ENCODE measurements around the gene TFPI. TPM values are rescaled to one million over a fixed set of nuclear protein-coding genes. Genes with fewer than 3 reads are reported as not detected.

TFPI gene
- total and polyA plus RNA-seq, 11 donors: 13.5 to 63.7 (median 24.6) TPM

- H3K4me1 ChIP-seq: no peaks in the 10 kb centered on the region
- no peak for ATAC-seq
- no peak overlapping the region for H3K27ac ChIP-seq
- no peak overlapping the region for H3K4me3 ChIP-seq
- no peak for TF ChIP-seq POLR2A (IDR thresholded peaks at IDR 0.05)
- TF ChIP-seq CTCF (IDR thresholded peaks at IDR 0.05): no peak
- H3K9me3 ChIP-seq: no peaks in the 10 kb centered on the region
- DNase-seq: no peak
- H3K27me3 ChIP-seq: no peaks in the 10 kb centered on the region
- H3K36me3 ChIP-seq: peaks cover 0 to 45% (median 0%) of the 10 kb centered on the region in 9 donors
- WGBS, 4 donors: 82 to 93% (median 89%) methylated on average over 2 of the region's 2 CpGs
- intact Hi-C loops (cut with DNase I): no loop called here
Measured at GRCh38 chr2:187466129-187466792, 88.0 kb downstream of the TFPI start.

- Histone ChIP-seq H3K4me3 (no peak overlapping the region), H3K4me1 (peaks cover 0 to 14% (median 3%) of the 10 kb centered on the region in 12 donors), H3K36me3 (peaks cover 0 to 27% (median 0%) of the 10 kb centered on the region in 9 donors), H3K27ac (no peak overlapping the region), H3K9me3 (no peaks in the 10 kb centered on the region), H3K27me3 (no peaks in the 10 kb centered on the region)
- 31 to 34% (median 34%) methylated on average over 4 of the region's 4 CpGs for WGBS, 4 donors
- intact Hi-C loops (cut with DNase I): no loop called here
- TF ChIP-seq CTCF (IDR thresholded peaks at IDR 0.05) (no peak), POLR2A (IDR thresholded peaks at IDR 0.05) (no peak)
- DNase-seq: no peak
- ATAC-seq: no peak
Measured at GRCh38 chr2:187462839-187463238, 91.4 kb downstream of the TFPI start.

- WGBS, 4 donors: 63 to 79% (median 72%) methylated on average over 28 of the region's 28 CpGs
- Histone ChIP-seq H3K36me3 (peaks cover 0 to 14% (median 0%) of the 10 kb centered on the region in 9 donors), H3K9me3 (no peaks in the 10 kb centered on the region), H3K27ac (no peak overlapping the region), H3K4me1 (peaks cover 0 to 14% (median 3%) of the 10 kb centered on the region in 12 donors), H3K27me3 (no peaks in the 10 kb centered on the region), H3K4me3 (peak overlapping the region in 10 of 12 donors; percentile 7 to 47 (median 32))
- ATAC-seq: peak; percentile 70 to 90 (median 81)
- DNase-seq: peak in 3 of 5 donors; percentile 18 to 33 (median 22)
- intact Hi-C loops (cut with DNase I): no loop called here
- TF ChIP-seq POLR2A (IDR thresholded peaks at IDR 0.05) (no peak), CTCF (IDR thresholded peaks at IDR 0.05) (no peak)
Measured at GRCh38 chr2:187461294-187462261, 92.7 kb downstream of the TFPI start.

GRCh38 chr2:187459256-187459655 is 95.0 kb downstream of the TFPI start:
- no peaks in the 10 kb centered on the region for H3K36me3 ChIP-seq
- DNase-seq (no peak), ATAC-seq (peak in 2 of 4 donors; percentile 48 to 60)
- peak overlapping the region in 6 of 12 donors; percentile 0 to 29 (median 12) for H3K27ac ChIP-seq
- peaks cover 0 to 14% (median 3%) of the 10 kb centered on the region in 12 donors for H3K4me1 ChIP-seq
- TF ChIP-seq POLR2A (IDR thresholded peaks at IDR 0.05): no peak
- no peak for TF ChIP-seq CTCF (IDR thresholded peaks at IDR 0.05)
- H3K4me3 ChIP-seq: no peak overlapping the region
- no peaks in the 10 kb centered on the region for H3K27me3 ChIP-seq
- 34 to 57% (median 46%) methylated on average over 2 of the region's 2 CpGs for WGBS, 4 donors
- no peaks in the 10 kb centered on the region for H3K9me3 ChIP-seq
- intact Hi-C loops (cut with DNase I): loop anchor here in 5 of 10 donors (10.0 kb wide), 4 partner anchors 324 to 554 kb away; no protein-coding TSS in a partner anchor

Measured in heart left ventricle (tissue), 16 donors.